ENCODE measurements around the gene PAFAH1B2. TPM values are rescaled to one million over a fixed set of nuclear protein-coding genes. Genes with fewer than 3 reads are reported as not detected.
"Not testable (repeated sequence)": the region's sequence is repeated elsewhere in the genome, so short reads cannot be mapped to it uniquely, and the experiment has no call there.

Gene PAFAH1B2
- total RNA-seq, 1 donor from 2014 or later, result 400 TPM

- FAIRE-seq, result no peak
Measured at GRCh38 chr11:117171007-117171403, 26.9 kb downstream of the PAFAH1B2 start.

GRCh38 chr11:117171404-117172061 is 27.4 kb downstream of the PAFAH1B2 start:
- DNase-seq (ENCODE audit: low spot score in 2 of 2) (no peak), FAIRE-seq (no peak)

More at GRCh38 chr11:117171007-117171403, 26.9 kb downstream of the PAFAH1B2 start:
- no peak for DNase-seq (ENCODE audit: low spot score in 2 of 2)

- FAIRE-seq (no peak), DNase-seq (ENCODE audit: low spot score in 2 of 2) (peak in 1 of 2 donors; percentile 3)
Measured at GRCh38 chr11:117172724-117173421, 28.8 kb downstream of the PAFAH1B2 start.

- no peak for FAIRE-seq
- peak in 1 of 2 donors; percentile 39 for DNase-seq (ENCODE audit: low spot score in 2 of 2)
Measured at GRCh38 chr11:117175104-117175503, 31.0 kb downstream of the PAFAH1B2 start.

- DNase-seq (ENCODE audit: low spot score in 2 of 2) (peak in 1 of 2 donors; percentile 3), FAIRE-seq (no peak)
Measured at GRCh38 chr11:117175781-117176180, 31.7 kb downstream of the PAFAH1B2 start.

- FAIRE-seq (no peak), DNase-seq (ENCODE audit: low spot score in 2 of 2) (peak in 1 of 2 donors; percentile 3)
Measured at GRCh38 chr11:117176186-117176585, 32.1 kb downstream of the PAFAH1B2 start.

- no peak for FAIRE-seq
- peak in 1 of 2 donors; percentile 10 for DNase-seq (ENCODE audit: low spot score in 2 of 2)
Measured at GRCh38 chr11:117177534-117178209, 33.6 kb downstream of the PAFAH1B2 start.

GRCh38 chr11:117178210-117179034 is 34.3 kb downstream of the PAFAH1B2 start, which contains the start of gene SIDT2:
SIDT2 (plus strand) TSS chr11:117178743; CDS start chr11:117179264, 521 bp downstream.
- FAIRE-seq, result no peak
- DNase-seq (ENCODE audit: low spot score in 2 of 2), result peak; percentile 84 to 90

- FAIRE-seq (no peak), DNase-seq (ENCODE audit: low spot score in 2 of 2) (peak; percentile 37 to 44)
Measured at GRCh38 chr11:117179048-117179999, 35.2 kb downstream of the PAFAH1B2 start.

- FAIRE-seq, result no peak
- DNase-seq (ENCODE audit: low spot score in 2 of 2), result peak; percentile 6 to 14
Measured at GRCh38 chr11:117180020-117180419, 35.9 kb downstream of the PAFAH1B2 start.

GRCh38 chr11:117180661-117181585 is 36.8 kb downstream of the PAFAH1B2 start:
- no peak for FAIRE-seq
- DNase-seq (ENCODE audit: low spot score in 2 of 2), result peak; percentile 69 to 73

- no peak for FAIRE-seq
- peak in 1 of 2 donors; percentile 5 for DNase-seq (ENCODE audit: low spot score in 2 of 2)
Measured at GRCh38 chr11:117181586-117182550, 37.8 kb downstream of the PAFAH1B2 start.

GRCh38 chr11:117182551-117182935 is 38.5 kb downstream of the PAFAH1B2 start:
- FAIRE-seq, result no peak

GRCh38 chr11:117183178-117183577 is 39.1 kb downstream of the PAFAH1B2 start:
- not testable (repeated sequence) for DNase-seq (ENCODE audit: low spot score in 2 of 2); FAIRE-seq

More at GRCh38 chr11:117182551-117182935, 38.5 kb downstream of the PAFAH1B2 start:
- no peak for DNase-seq (ENCODE audit: low spot score in 2 of 2)

- DNase-seq (ENCODE audit: low spot score in 2 of 2), result peak in 1 of 2 donors; percentile 4
- FAIRE-seq, result no peak
Measured at GRCh38 chr11:117183724-117184349, 39.8 kb downstream of the PAFAH1B2 start.

GRCh38 chr11:117185736-117186430 is 41.8 kb downstream of the PAFAH1B2 start:
- no peak for FAIRE-seq

More at GRCh38 chr11:117185736-117186430, 41.8 kb downstream of the PAFAH1B2 start:
- peak in 1 of 2 donors; percentile 10 for DNase-seq (ENCODE audit: low spot score in 2 of 2)

All from frontal cortex (tissue), 4 donors.